Measurements from ENCODE around the gene LRRC53. TPM values are rescaled to one million over a fixed set of nuclear protein-coding genes. Genes with fewer than 3 reads are reported as not detected.

Gene LRRC53
- total RNA-seq, 2 donors from 2014 or later, result not detected

GRCh38 chr1:74425676-74426075 lies 86.7 kb downstream of the LRRC53 start:
- Mint-ChIP-seq H3K36me3 (no peaks in the 10 kb centered on the region), H3K27ac (no peak overlapping the region), H3K9me3 (peaks cover 0 to 6% of the 10 kb centered on the region in 2 donors)
- no peak for ATAC-seq
- DNase-seq (ENCODE audit: low spot score in 2 of 2), result no peak

- DNase-seq (ENCODE audit: low spot score in 2 of 2), result no peak
- no peaks in the 10 kb centered on the region for H3K9me3 Mint-ChIP-seq
- H3K27ac Mint-ChIP-seq, result no peak overlapping the region
- no peaks in the 10 kb centered on the region for H3K36me3 Mint-ChIP-seq
- no peak for ATAC-seq
Measured at GRCh38 chr1:74423471-74423870, 88.9 kb downstream of the LRRC53 start.

- H3K9me3 Mint-ChIP-seq, result no peaks in the 10 kb centered on the region
Measured at GRCh38 chr1:74422421-74423292, 89.8 kb downstream of the LRRC53 start.

GRCh38 chr1:74420467-74420866 lies 91.9 kb downstream of the LRRC53 start:
- ATAC-seq (no peak), DNase-seq (ENCODE audit: low spot score in 2 of 2) (no peak)
- Mint-ChIP-seq H3K27ac (no peak overlapping the region), H3K9me3 (no peaks in the 10 kb centered on the region), H3K36me3 (no peaks in the 10 kb centered on the region)

More at GRCh38 chr1:74422421-74423292, 89.8 kb downstream of the LRRC53 start:
- DNase-seq (ENCODE audit: low spot score in 2 of 2) (no peak), ATAC-seq (no peak)
- Mint-ChIP-seq H3K36me3 (no peaks in the 10 kb centered on the region), H3K27ac (no peak overlapping the region)

Other genes with a start within 250 kb of the LRRC53 start
- not detected for gene ERICH3, start 161.2 kb upstream of the LRRC53 start, total RNA-seq
- gene CRYZ, start 220.4 kb upstream of the LRRC53 start, total RNA-seq, result 10 to 100 TPM; 27.9 to 45.0 TPM
- 10 to 100 TPM; 32.5 to 55.0 TPM for gene TYW3, start 220.5 kb upstream of the LRRC53 start, total RNA-seq

All from activated naive CD4-positive, alpha-beta T cell treated with anti-CD3 and anti-CD28 coated beads, Interleukin-2, amount 50 U/mL, for 72 hours (primary cell).